Measurements from ENCODE around the gene IGFN1. TPM values are rescaled to one million over a fixed set of nuclear protein-coding genes. Genes with fewer than 3 reads are reported as not detected.

The IGFN1 gene
- total and polyA plus RNA-seq, 2 donors from 2014 or later: 2.8 TPM; not detected in 1

GRCh38 chr1:201171063-201172036 lies 19.3 kb upstream of the IGFN1 start:
- peak; percentile 29 for TF ChIP-seq CTCF (IDR thresholded peaks at IDR 0.05; ENCODE audit: borderline replicate concordance, extremely low read depth, insufficient read depth)
- peak in 4 of 5 donors; percentile 68 to 85 (median 80) for DNase-seq
- peak overlapping the region; percentile 66 to 82 (median 72) for H3K4me3 ChIP-seq (ENCODE audit: low read length in 3 of 3)
- no peak for FAIRE-seq
- no peaks in the 10 kb centered on the region for H3K9me3 ChIP-seq (ENCODE audit: control insufficient read depth in 2 of 3, insufficient read depth in 1 of 3, low read length in 3 of 3)
- intact Hi-C loops (cut with DNase I): no loop called here
- H3K9ac ChIP-seq (ENCODE audit: low read length in 3 of 3): peak overlapping the region; percentile 65 to 88 (median 74)
- H3K4me1 ChIP-seq (ENCODE audit: control insufficient read depth in 2 of 3, insufficient read depth in 2 of 3, low read depth in 1 of 3, low read length in 3 of 3): peaks cover 0 to 8% (median 8%) of the 10 kb centered on the region in 3 donors
- peak overlapping the region; percentile 90 to 92 for H3K27ac ChIP-seq (ENCODE audit: low read depth in 2 of 2, low read length in 2 of 2)
- no peaks in the 10 kb centered on the region for H3K27me3 ChIP-seq (ENCODE audit: control insufficient read depth, insufficient read depth, low read length)
- no peaks in the 10 kb centered on the region for H3K36me3 ChIP-seq (ENCODE audit: control insufficient read depth in 2 of 3, insufficient read depth in 3 of 3, low read length in 3 of 3)

- intact Hi-C loops (cut with DNase I): no loop called here
- no peak for FAIRE-seq
- peak in 4 of 5 donors; percentile 53 to 80 (median 73) for DNase-seq
- Histone ChIP-seq H3K27me3 (ENCODE audit: control insufficient read depth, insufficient read depth, low read length) (no peaks in the 10 kb centered on the region), H3K4me3 (ENCODE audit: low read length in 3 of 3) (no peak overlapping the region), H3K9ac (ENCODE audit: low read length in 3 of 3) (no peak overlapping the region), H3K4me1 (ENCODE audit: control insufficient read depth in 2 of 3, insufficient read depth in 2 of 3, low read depth in 1 of 3, low read length in 3 of 3) (peaks cover 0 to 8% (median 8%) of the 10 kb centered on the region in 3 donors), H3K36me3 (ENCODE audit: control insufficient read depth in 2 of 3, insufficient read depth in 3 of 3, low read length in 3 of 3) (no peaks in the 10 kb centered on the region), H3K27ac (ENCODE audit: low read depth in 2 of 2, low read length in 2 of 2) (no peak overlapping the region), H3K9me3 (ENCODE audit: control insufficient read depth in 2 of 3, insufficient read depth in 1 of 3, low read length in 3 of 3) (no peaks in the 10 kb centered on the region)
- TF ChIP-seq CTCF (IDR thresholded peaks at IDR 0.05; ENCODE audit: borderline replicate concordance, extremely low read depth, insufficient read depth): no peak
Observed at GRCh38 chr1:201172326-201172725, 18.3 kb upstream of the IGFN1 start.

GRCh38 chr1:201172999-201173610 lies 17.5 kb upstream of the IGFN1 start:
- Histone ChIP-seq H3K4me3 (ENCODE audit: low read length in 3 of 3) (no peak overlapping the region), H3K9ac (ENCODE audit: low read length in 3 of 3) (no peak overlapping the region), H3K27me3 (ENCODE audit: control insufficient read depth, insufficient read depth, low read length) (no peaks in the 10 kb centered on the region), H3K9me3 (ENCODE audit: control insufficient read depth in 2 of 3, insufficient read depth in 1 of 3, low read length in 3 of 3) (no peaks in the 10 kb centered on the region), H3K27ac (ENCODE audit: low read depth in 2 of 2, low read length in 2 of 2) (no peak overlapping the region), H3K4me1 (ENCODE audit: control insufficient read depth in 2 of 3, insufficient read depth in 2 of 3, low read depth in 1 of 3, low read length in 3 of 3) (peaks cover 0 to 8% (median 8%) of the 10 kb centered on the region in 3 donors), H3K36me3 (ENCODE audit: control insufficient read depth in 2 of 3, insufficient read depth in 3 of 3, low read length in 3 of 3) (no peaks in the 10 kb centered on the region)
- intact Hi-C loops (cut with DNase I): no loop called here
- no peak for TF ChIP-seq CTCF (IDR thresholded peaks at IDR 0.05; ENCODE audit: borderline replicate concordance, extremely low read depth, insufficient read depth)
- peak in 1 of 5 donors; percentile 36 for DNase-seq
- no peak for FAIRE-seq
